Endodermal cell (in vitro differentiated cells): ENCODE results near the gene HNMT. TPM values are rescaled to one million over a fixed set of nuclear protein-coding genes. Genes with fewer than 3 reads are reported as not detected.

ENCODE experiments used
- DNase-seq: peaks from one replicate; pipeline ENCODE4 v3.0.0-alpha.2; 2017
- H3K27ac ChIP-seq: 2 replicates; pipeline ENCODE4 v1.5.1; 2013; ENCODE audit warnings: mild to moderate bottlenecking, low read depth, low read length, moderate library complexity
- H3K27me3 ChIP-seq: 2 replicates; pipeline ENCODE4 v1.6.1; 2013; ENCODE audit warnings: mild to moderate bottlenecking, low read length, moderate library complexity; ENCODE audit not compliant: insufficient read depth, control insufficient read depth, poor library complexity, severe bottlenecking
- H3K36me3 ChIP-seq: 2 replicates; pipeline ENCODE4 v1.7.0; 2013; ENCODE audit warnings: mild to moderate bottlenecking, low read length, moderate library complexity; ENCODE audit not compliant: control insufficient read depth, insufficient read depth
- H3K4me1 ChIP-seq: one replicate; pipeline ENCODE4 v1.7.0; 2013; ENCODE audit warnings: low read length; ENCODE audit not compliant: control insufficient read depth, insufficient read depth
- H3K4me3 ChIP-seq: 2 replicates; pipeline ENCODE4 v1.5.1; 2013; ENCODE audit warnings: mild to moderate bottlenecking, low read length, moderate library complexity
- H3K9ac ChIP-seq: 2 replicates; pipeline ENCODE4 v1.6.1; 2013; ENCODE audit warnings: mild to moderate bottlenecking, low read length, moderate library complexity; ENCODE audit not compliant: poor library complexity, severe bottlenecking; ENCODE audit errors: extremely low read depth
- H3K9me3 ChIP-seq: 2 replicates; pipeline ENCODE4 v1.6.1; 2013; ENCODE audit warnings: mild to moderate bottlenecking, low read length, moderate library complexity; ENCODE audit not compliant: control insufficient read depth
- H3K27ac Mint-ChIP-seq: 2 replicates; pipeline ENCODE4 v1.8.0; 2020; ENCODE audit warnings: mixed read lengths
- H3K27me3 Mint-ChIP-seq: 2 replicates; pipeline ENCODE4 v1.8.0; 2021; ENCODE audit warnings: mild to moderate bottlenecking, mixed read lengths; ENCODE audit not compliant: insufficient read depth
- H3K36me3 Mint-ChIP-seq: 2 replicates; pipeline ENCODE4 v1.8.0; 2020; ENCODE audit warnings: low read depth, mixed read lengths
- H3K4me1 Mint-ChIP-seq: 2 replicates; pipeline ENCODE4 v1.8.0; 2020; ENCODE audit warnings: mixed read lengths
- H3K4me3 Mint-ChIP-seq: 2 replicates; pipeline ENCODE4 v1.8.0; 2020; ENCODE audit warnings: mild to moderate bottlenecking, moderate library complexity, mixed read lengths
- H3K9me3 Mint-ChIP-seq: 2 replicates; pipeline ENCODE4 v1.8.0; 2020; ENCODE audit warnings: mild to moderate bottlenecking, mixed read lengths
- WGBS, 2 experiments: methylation state at CpG; one replicate each; pipeline versions ENCODE4 v1.1.5 to v1.1.7; 2013; ENCODE audit warnings: missing lambda C conversion rate in 2 of 2, mixed read lengths in 1 of 2; ENCODE audit not compliant: insufficient coverage in 1 of 2, insufficient read length in 1 of 2; 5-methylcytosine and 5-hydroxymethylcytosine counted together
- total RNA-seq, 2 donors: library from RNA; stranded (reverse); fragmentation: NEBNext Ultra II Directional in 1 of 2; extraction: Animal tissue kit (Norgen Biotek cat#: 25700) in 1 of 2; gene quantifications; 2 replicates in 1 of 2; 3 replicates in 1 of 2; pipeline ENCODE4 v1.2.1, GENCODE V29; 2021
- TF ChIP-seq, protein P1 (sequence below): fragments of 200-600 bp; sonication (generic); conservative IDR thresholded peaks from 2 replicates; pipeline ENCODE4 v1.5.0; 2021; ENCODE audit warnings: antibody characterized with exemption, mild to moderate bottlenecking

The HNMT gene
- total RNA-seq, 2 donors from 2014 or later, result 10.6 to 18.0 TPM

GRCh38 chr2:138007431-138007830 is 43.2 kb downstream of the HNMT start:
- Histone ChIP-seq H3K4me3 (no peak overlapping the region), H3K27me3 (no peaks in the 10 kb centered on the region), H3K9ac (no peak overlapping the region), H3K9me3 (no peaks in the 10 kb centered on the region), H3K36me3 (no peaks in the 10 kb centered on the region), H3K4me1 (no peaks in the 10 kb centered on the region), H3K27ac (no peak overlapping the region)
- Mint-ChIP-seq H3K4me3 (no peak overlapping the region), H3K9me3 (no peaks in the 10 kb centered on the region), H3K27me3 (no peaks in the 10 kb centered on the region), H3K4me1 (peaks cover 2% of the 10 kb centered on the region), H3K27ac (no peak overlapping the region), H3K36me3 (no peaks in the 10 kb centered on the region)
- DNase-seq, result no peak
- 100% methylated on average over 1 to 2 of the region's 2 CpGs for WGBS, 2 experiments
- TF ChIP-seq, protein P1, sequence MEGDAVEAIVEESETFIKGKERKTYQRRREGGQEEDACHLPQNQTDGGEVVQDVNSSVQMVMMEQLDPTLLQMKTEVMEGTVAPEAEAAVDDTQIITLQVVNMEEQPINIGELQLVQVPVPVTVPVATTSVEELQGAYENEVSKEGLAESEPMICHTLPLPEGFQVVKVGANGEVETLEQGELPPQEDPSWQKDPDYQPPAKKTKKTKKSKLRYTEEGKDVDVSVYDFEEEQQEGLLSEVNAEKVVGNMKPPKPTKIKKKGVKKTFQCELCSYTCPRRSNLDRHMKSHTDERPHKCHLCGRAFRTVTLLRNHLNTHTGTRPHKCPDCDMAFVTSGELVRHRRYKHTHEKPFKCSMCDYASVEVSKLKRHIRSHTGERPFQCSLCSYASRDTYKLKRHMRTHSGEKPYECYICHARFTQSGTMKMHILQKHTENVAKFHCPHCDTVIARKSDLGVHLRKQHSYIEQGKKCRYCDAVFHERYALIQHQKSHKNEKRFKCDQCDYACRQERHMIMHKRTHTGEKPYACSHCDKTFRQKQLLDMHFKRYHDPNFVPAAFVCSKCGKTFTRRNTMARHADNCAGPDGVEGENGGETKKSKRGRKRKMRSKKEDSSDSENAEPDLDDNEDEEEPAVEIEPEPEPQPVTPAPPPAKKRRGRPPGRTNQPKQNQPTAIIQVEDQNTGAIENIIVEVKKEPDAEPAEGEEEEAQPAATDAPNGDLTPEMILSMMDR, result no peak

DNA sequence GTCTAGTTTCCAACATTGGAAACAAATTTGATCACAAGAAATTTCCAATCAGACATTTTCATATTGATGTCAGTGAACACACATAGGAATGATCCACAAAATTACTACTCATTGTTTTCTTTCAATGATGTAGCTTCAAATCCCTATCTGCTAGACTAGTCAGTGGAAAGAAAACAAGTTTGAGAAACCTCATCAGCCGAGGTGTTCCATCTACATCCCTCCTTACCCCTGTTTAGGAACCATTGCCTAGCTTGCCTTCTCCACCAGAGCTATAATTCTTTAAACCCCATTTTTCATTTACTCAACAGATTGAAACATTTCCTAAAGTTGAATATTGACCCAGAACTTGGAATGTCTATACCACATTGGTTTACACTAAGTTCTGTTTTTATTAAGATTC is 45.3 kb downstream of the HNMT start:
- TF ChIP-seq, protein P1, result no peak
- H3K4me1 ChIP-seq, result no peaks in the 10 kb centered on the region
- no peak overlapping the region for H3K9ac ChIP-seq
- DNase-seq, result no peak
- 79 to 86% methylated on average over 1 of the region's 1 CpG for WGBS, 2 experiments
- peaks cover 2% of the 10 kb centered on the region for H3K4me1 Mint-ChIP-seq
- H3K27ac ChIP-seq, result no peak overlapping the region
- no peak overlapping the region for H3K4me3 ChIP-seq
- H3K36me3 Mint-ChIP-seq, result no peaks in the 10 kb centered on the region
- H3K9me3 Mint-ChIP-seq, result no peaks in the 10 kb centered on the region
- H3K27ac Mint-ChIP-seq, result no peak overlapping the region
- H3K27me3 ChIP-seq, result no peaks in the 10 kb centered on the region
- H3K4me3 Mint-ChIP-seq, result no peak overlapping the region
- H3K27me3 Mint-ChIP-seq, result no peaks in the 10 kb centered on the region
- no peaks in the 10 kb centered on the region for H3K36me3 ChIP-seq
- no peaks in the 10 kb centered on the region for H3K9me3 ChIP-seq

DNA sequence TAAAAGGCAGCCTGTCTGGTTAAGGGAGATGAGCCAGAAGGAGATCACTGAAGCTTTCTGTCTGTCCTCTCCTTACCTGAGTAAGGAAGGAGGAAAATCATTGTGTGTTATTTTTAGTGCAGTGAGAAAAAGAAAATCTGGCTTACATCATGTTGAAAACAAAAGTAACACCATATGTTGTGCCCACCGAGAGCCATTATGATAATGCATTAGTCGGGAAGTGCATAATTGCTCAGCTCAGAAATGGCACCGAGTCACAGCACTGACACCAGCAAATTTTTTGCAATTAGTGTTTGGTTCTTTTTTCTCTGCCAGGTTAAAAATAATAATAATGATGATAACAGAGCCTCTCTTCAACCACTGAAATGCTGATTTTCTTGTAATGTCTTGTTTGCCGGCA is 46.6 kb downstream of the HNMT start:
- DNase-seq, result no peak
- Mint-ChIP-seq H3K9me3 (no peaks in the 10 kb centered on the region), H3K27ac (no peak overlapping the region), H3K4me1 (peaks cover 2% of the 10 kb centered on the region), H3K4me3 (no peak overlapping the region), H3K36me3 (no peaks in the 10 kb centered on the region), H3K27me3 (no peaks in the 10 kb centered on the region)
- Histone ChIP-seq H3K27ac (no peak overlapping the region), H3K27me3 (no peaks in the 10 kb centered on the region), H3K9me3 (no peaks in the 10 kb centered on the region), H3K36me3 (no peaks in the 10 kb centered on the region), H3K4me1 (no peaks in the 10 kb centered on the region), H3K4me3 (no peak overlapping the region), H3K9ac (no peak overlapping the region)
- WGBS, 2 experiments, result 93 to 94% methylated on average over 2 to 4 of the region's 4 CpGs
- TF ChIP-seq, protein P1, result no peak
